K562 (cell line): ENCODE measurements around the gene ATF7IP. TPM values are rescaled to one million over a fixed set of nuclear protein-coding genes. Genes with fewer than 3 reads are reported as not detected.

Source experiments
- ATAC-seq: fragments of 200-7000 bp; cut with Tn5 transposase; 3 replicates; pipeline ENCODE4 v1.9.1; 2020; ENCODE audit warnings: moderate library complexity
- BruUV-seq: library from RNA; stranded (reverse); fragments of 400-500 nt; replicated peaks from 2 replicates; lab custom pipeline; 2021; lab: Mats Ljungman, UMichigan
- CTCF ChIA-PET: fragments of 300-600 bp; formaldehyde crosslinking; extraction: SDS; loops from one replicate; lab custom pipeline; 2021; ENCODE audit warnings: low intra/inter-chr PET ratio; lab: Yijun Ruan, JAX
- POLR2A ChIA-PET: fragments of 300-600, 350-650 bp; sonication (Branson Sonifier 250); formaldehyde crosslinking; extraction: SDS; loops from one replicate; lab custom pipeline; 2021; ENCODE audit warnings: antibody characterized with exemption, inconsistent platforms; lab: Yijun Ruan, JAX
- DNase-seq, 4 experiments: peaks; one replicate each; pipeline versions ENCODE4 v3.0.0 to v3.0.0-alpha.2; 2011 to 2018; ENCODE audit warnings: low spot score in 3 of 4, mixed read lengths in 3 of 4; ENCODE audit errors: extremely low read depth in 1 of 4
- FAIRE-seq: peaks from 2 replicates; lab custom pipeline; 2011; peaks lifted over from hg19 to GRCh38; lab: Jason Lieb, UNC
- H2AFZ ChIP-seq: 2 replicates; pipeline ENCODE4 v1.6.0; 2011; ENCODE audit warnings: low read depth, low read length, control low read depth, inconsistent platforms
- H3K27ac ChIP-seq: fragments of 200-600 bp; 3 replicates; pipeline ENCODE4 v1.8.0; 2011; ENCODE audit warnings: low read depth, mild to moderate bottlenecking, control low read depth, inconsistent platforms, low read length, moderate library complexity, mixed read lengths; ENCODE audit errors: extremely low read depth
- H3K27me3 ChIP-seq, 2 experiments: fragments of 300-600 bp in 1 of 2; 2 replicates in 1 of 2; 3 replicates in 1 of 2; pipeline versions ENCODE4 v1.6.0 to v1.8.0; 2011; ENCODE audit warnings: inconsistent platforms in 2 of 2, low read length in 2 of 2, mild to moderate bottlenecking in 1 of 2, mixed read lengths in 1 of 2, moderate library complexity in 1 of 2; ENCODE audit not compliant: control insufficient read depth in 2 of 2, insufficient read depth in 2 of 2
- H3K36me3 ChIP-seq: fragments of 300-600 bp; 3 replicates; pipeline ENCODE4 v1.8.0; 2011; ENCODE audit warnings: mild to moderate bottlenecking, low read length, inconsistent platforms; ENCODE audit not compliant: control insufficient read depth, insufficient read depth
- H3K4me1 ChIP-seq, 2 experiments: fragments of 200-600 bp in 1 of 2; replicated peaks in 1 of 2; 2 replicates in 1 of 2; 3 replicates in 1 of 2; pipeline versions ENCODE4 v1.5.1 to v1.8.0; 2011; ENCODE audit warnings: inconsistent platforms in 2 of 2, low read length in 2 of 2, mild to moderate bottlenecking in 1 of 2, mixed read lengths in 1 of 2, moderate library complexity in 1 of 2; ENCODE audit not compliant: control insufficient read depth in 2 of 2, insufficient read depth in 2 of 2
- H3K4me2 ChIP-seq: 2 replicates; pipeline ENCODE4 v1.6.1; 2011; ENCODE audit warnings: low read length, control low read depth, inconsistent platforms, mixed read lengths; ENCODE audit not compliant: insufficient read depth
- H3K4me3 ChIP-seq: fragments of 200-600 bp; sonication (generic), shearing (Covaris generic); 2 replicates; pipeline ENCODE4 v1.5.1; 2016; ENCODE audit warnings: control low read depth, inconsistent platforms
- H3K79me2 ChIP-seq: fragments of 200-600 bp; 3 replicates; pipeline ENCODE4 v1.8.0; 2011; ENCODE audit warnings: low read length, inconsistent platforms; ENCODE audit not compliant: control insufficient read depth, insufficient read depth
- H3K9ac ChIP-seq, 2 experiments: 2 replicates each; pipeline versions ENCODE4 v1.6.0 to v1.6.1; 2011; ENCODE audit warnings: low read depth in 2 of 2, low read length in 2 of 2, control low read depth in 1 of 2, inconsistent platforms in 1 of 2, mild to moderate bottlenecking in 1 of 2, mixed read lengths in 1 of 2; ENCODE audit not compliant: insufficient read depth in 1 of 2
- H3K9me1 ChIP-seq: one replicate; pipeline ENCODE4 v1.6.0; 2011; ENCODE audit warnings: inconsistent platforms, mild to moderate bottlenecking, low read length, moderate library complexity; ENCODE audit not compliant: control insufficient read depth, insufficient read depth
- H3K9me3 ChIP-seq: replicated peaks from 2 replicates; pipeline ENCODE4 v1.5.1; 2011; ENCODE audit warnings: low read depth, low read length, inconsistent platforms; ENCODE audit not compliant: control insufficient read depth, insufficient read depth
- H4K20me1 ChIP-seq: replicated peaks from 2 replicates; pipeline ENCODE4 v1.6.1; 2011; ENCODE audit warnings: low read length, inconsistent platforms, mixed read lengths; ENCODE audit not compliant: control insufficient read depth, insufficient read depth
- KDM1A ChIP-seq, 2 experiments: fragments of 450-650 bp; IDR thresholded peaks; 2 replicates each; pipeline ENCODE4 v1.6.1; 2016; ENCODE audit warnings: mild to moderate bottlenecking in 2 of 2
- MAZ ChIP-seq, 2 experiments: fragments of 450-650 bp in 1 of 2; sonication (generic) in 1 of 2; formaldehyde crosslinking; IDR thresholded peaks in 1 of 2; conservative IDR thresholded peaks in 1 of 2; 2 replicates each; pipeline versions ENCODE4 v1.4.0 to v1.5.0; 2020; ENCODE audit warnings: mild to moderate bottlenecking in 1 of 2, missing genetic modification reagents in 1 of 2
- XRCC4 ChIP-seq: IDR thresholded peaks from one replicate; pipeline ENCODE4 v1.6.1; 2011; ENCODE audit not compliant: insufficient read depth, insufficient read length; ENCODE audit errors: extremely low read depth
- ZNF143 ChIP-seq: sonication (generic); formaldehyde crosslinking; IDR thresholded peaks from 2 replicates; pipeline ENCODE4 v1.9.0; 2022; ENCODE audit warnings: mild to moderate bottlenecking, missing genetic modification reagents
- WGBS: fragments of 100-300 bp; shearing (Covaris generic); methylation state at CpG from one replicate; pipeline ENCODE4 v1.1.6; 2016; ENCODE audit warnings: low coverage, mixed read lengths; ENCODE audit not compliant: insufficient coverage; ENCODE audit errors: missing lambda C conversion rate; 5-methylcytosine and 5-hydroxymethylcytosine counted together
- in situ Hi-C: fragments of 300-500 bp; cut with MboI; formaldehyde crosslinking; loops from 4 replicates; pipeline ENCODE4 v1.15.0; 2018; ENCODE audit warnings: inconsistent platforms, mixed read lengths
- intact Hi-C: fragments of 100-400 bp; cut with micrococcal nuclease; formaldehyde crosslinking; loops from 2 replicates; pipeline ENCODE4 v1.14.2; 2022
- polyA plus RNA-seq, 8 experiments: library from polyadenylated mRNA; depleted of rRNA in 4 of 8; stranded (reverse) in 5 of 8; unstranded in 3 of 8; fragments of >200 nt; fragmentation: Nextera tagmentation in 2 of 8; fragmentation: Illumina TruSeq in 1 of 8; extraction: Ambion mirVana in 2 of 8; extraction: Trizol in 1 of 8; gene quantifications; 2 replicates each; pipeline versions ENCODE4 v1.2.1 to v1.2.3, GENCODE V29; 2011 to 2014; ENCODE audit warnings: inconsistent platforms in 1 of 8, missing spikeins in 1 of 8
- total RNA-seq, 7 experiments: library from RNA; depleted of rRNA in 6 of 7; stranded (reverse); fragments of >200 nt in 6 of 7; fragmentation: Illumina TruSeq in 2 of 7; extraction: Trizol in 2 of 7; gene quantifications; 2 replicates each; pipeline versions ENCODE4 v1.2.1 to v1.2.3, GENCODE V29; 2011 to 2021; ENCODE audit warnings: low replicate concordance in 1 of 7

ATF7IP gene
- total and polyA plus RNA-seq, 9 of the 15 experiments (the other 6 are each of a cell fraction or from before 2014, with no cell fraction given) = 2.8 to 27.1 (median 11.0) TPM

DNA sequence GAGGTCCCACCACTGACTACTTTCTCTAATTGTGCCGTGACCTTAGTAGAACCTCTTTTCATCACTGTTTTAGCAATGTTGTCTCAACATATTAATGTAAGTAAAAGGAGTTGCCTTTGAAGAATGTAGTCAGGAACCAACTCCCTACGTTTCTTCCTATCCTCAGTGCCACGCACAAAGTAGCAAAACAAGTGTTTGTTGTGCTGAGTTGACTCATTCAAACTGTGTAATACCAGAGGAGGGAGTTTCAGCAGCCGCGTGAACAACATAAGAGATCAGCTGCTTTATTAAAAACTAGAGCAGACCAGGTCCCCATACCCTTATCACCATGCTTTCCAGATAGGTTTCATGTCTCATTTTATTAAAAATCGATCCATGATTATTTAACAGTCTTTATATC, 183.1 kb downstream of the ATF7IP start:
- no peak overlapping the region for H3K27ac ChIP-seq
- H3K4me1 ChIP-seq = no peaks in the 10 kb centered on the region; a peak in 1 of 5 replicates
- ChIA-PET POLR2A (no interaction called here), CTCF (no interaction called here)
- H3K4me3 ChIP-seq = no peak overlapping the region
- H3K9me1 ChIP-seq = no peaks in the 10 kb centered on the region
- H3K36me3 ChIP-seq = no peaks in the 10 kb centered on the region
- intact Hi-C loops = no loop called here
- TF ChIP-seq ZNF143 = no peak
- no peak for TF ChIP-seq MAZ (CRISPR knock-in tag; conservative IDR thresholded peaks at IDR 0.05 in 1 of 2, IDR thresholded peaks at IDR 0.05 in 1 of 2)
- no peak for TF ChIP-seq XRCC4
- no peak for TF ChIP-seq KDM1A (IDR thresholded peaks at IDR 0.05)
- no peaks in the 10 kb centered on the region for H3K79me2 ChIP-seq
- H3K27me3 ChIP-seq = no peaks in the 10 kb centered on the region
- H3K9ac ChIP-seq = no peak overlapping the region
- FAIRE-seq = no peak
- ATAC-seq = no peak
- no TSS peak for BruUV-seq
- no peaks in the 10 kb centered on the region for H4K20me1 ChIP-seq
- H3K9me3 ChIP-seq = no peaks in the 10 kb centered on the region
- H2AFZ ChIP-seq = no peak overlapping the region
- 45% methylated on average over 6 of the region's 6 CpGs for WGBS
- DNase-seq = no peak
- in situ Hi-C loops = no loop called here
- no peak overlapping the region for H3K4me2 ChIP-seq

Other genes starting within 250 kb of the ATF7IP start
- gene PLBD1, start 202.2 kb downstream of the ATF7IP start, total RNA-seq (2014; rRNA removed) = 18.4 and 20.2 TPM in 2 replicates
- 23.4 and 24.6 TPM in 2 replicates for gene PLBD1, start 202.2 kb downstream of the ATF7IP start, total RNA-seq (2014; rRNA removed; fragmentation: Illumina TruSeq; extraction: Trizol)
- 27.5 and 31.0 TPM in 2 replicates for gene PLBD1, start 202.2 kb downstream of the ATF7IP start, total RNA-seq (2015; rRNA removed; fragmentation: Illumina TruSeq; extraction: Trizol)
- gene PLBD1, start 202.2 kb downstream of the ATF7IP start, total RNA-seq (2021) = 15.9 and 16.4 TPM in 2 replicates
- gene PLBD1, start 202.2 kb downstream of the ATF7IP start, polyA plus RNA-seq (2011; rRNA removed) = 27.0 and 37.0 TPM in 2 replicates
- 19.6 and 26.3 TPM in 2 replicates for gene PLBD1, start 202.2 kb downstream of the ATF7IP start, polyA plus RNA-seq (2014; fragmentation: Illumina TruSeq; extraction: Trizol)
- gene PLBD1, start 202.2 kb downstream of the ATF7IP start, polyA plus RNA-seq (2014; fragmentation: Nextera tagmentation; extraction: Ambion mirVana) = 1 to 10 TPM; 7.1 to 8.5 TPM
- gene PLBD1, start 202.2 kb downstream of the ATF7IP start, polyA plus RNA-seq (2014; rRNA removed) = 20.6 and 23.3 TPM in 2 replicates